DND-41 (cell line): ENCODE results near the gene EIF5A.

Experiments
- ATAC-seq: fragments of 200-7000 bp; cut with Tn5 transposase; 3 replicates; pipeline ENCODE4 v1.9.1; 2021; ENCODE audit warnings: low read depth; ENCODE audit not compliant: insufficient read depth
- DNase-seq: peaks from one replicate; pipeline ENCODE4 v3.0.0-alpha.2; 2020
- H2AFZ ChIP-seq: 2 replicates; pipeline ENCODE4 v1.6.0; 2012; ENCODE audit warnings: low read depth, low read length
- H3K27ac ChIP-seq: 2 replicates; pipeline ENCODE4 v1.5.1; 2012; ENCODE audit warnings: low read length, inconsistent platforms
- H3K27me3 ChIP-seq: fragments of 200-600 bp; sonication (generic); 2 replicates; pipeline ENCODE4 v1.6.0; 2012; ENCODE audit warnings: low read length, mild to moderate bottlenecking, inconsistent platforms; ENCODE audit not compliant: insufficient read depth, poor library complexity
- H3K36me3 ChIP-seq: 2 replicates; pipeline ENCODE4 v1.5.1; 2012; ENCODE audit warnings: low read length, inconsistent platforms; ENCODE audit not compliant: insufficient read depth
- H3K4me1 ChIP-seq: 2 replicates; pipeline ENCODE4 v1.5.1; 2012; ENCODE audit warnings: mild to moderate bottlenecking, low read length; ENCODE audit not compliant: insufficient read depth
- H3K4me2 ChIP-seq: 2 replicates; pipeline ENCODE4 v1.6.0; 2012; ENCODE audit warnings: mild to moderate bottlenecking, moderate library complexity, low read length, inconsistent platforms; ENCODE audit not compliant: insufficient read depth
- H3K4me3 ChIP-seq, 2 experiments: fragments of 200-600 bp in 1 of 2; shearing (Covaris generic) in 1 of 2; 2 replicates each; pipeline ENCODE4 v1.5.1; 2012 to 2016; ENCODE audit warnings: inconsistent platforms in 2 of 2, low read length in 2 of 2, mild to moderate bottlenecking in 2 of 2, low read depth in 1 of 2, moderate library complexity in 1 of 2
- H3K79me2 ChIP-seq: 2 replicates; pipeline ENCODE4 v1.6.0; 2012; ENCODE audit warnings: low read length, inconsistent platforms; ENCODE audit not compliant: insufficient read depth
- H3K9ac ChIP-seq: 2 replicates; pipeline ENCODE4 v1.6.0; 2012; ENCODE audit warnings: low read depth, mild to moderate bottlenecking, inconsistent platforms, low read length, moderate library complexity
- H3K9me3 ChIP-seq: 2 replicates; pipeline ENCODE4 v1.5.1; 2012; ENCODE audit warnings: low read length, moderate library complexity, mild to moderate bottlenecking, inconsistent platforms; ENCODE audit not compliant: insufficient read depth, severe bottlenecking
- H4K20me1 ChIP-seq: 2 replicates; pipeline ENCODE4 v1.6.0; 2012; ENCODE audit warnings: low read length; ENCODE audit not compliant: insufficient read depth
- EZH2 ChIP-seq: IDR thresholded peaks from 3 replicates; pipeline ENCODE4 v1.6.1; 2012; ENCODE audit warnings: borderline replicate concordance, low read depth, mild to moderate bottlenecking, moderate library complexity, low read length, inconsistent platforms; ENCODE audit not compliant: severe bottlenecking
- TF ChIP-seq, protein P1 (sequence below): IDR thresholded peaks from 2 replicates; pipeline ENCODE4 v1.5.1; 2012; ENCODE audit warnings: borderline replicate concordance, low read length, moderate library complexity, mild to moderate bottlenecking; ENCODE audit not compliant: poor library complexity, severe bottlenecking; ENCODE audit errors: extremely low read depth

The EIF5A gene

DNA sequence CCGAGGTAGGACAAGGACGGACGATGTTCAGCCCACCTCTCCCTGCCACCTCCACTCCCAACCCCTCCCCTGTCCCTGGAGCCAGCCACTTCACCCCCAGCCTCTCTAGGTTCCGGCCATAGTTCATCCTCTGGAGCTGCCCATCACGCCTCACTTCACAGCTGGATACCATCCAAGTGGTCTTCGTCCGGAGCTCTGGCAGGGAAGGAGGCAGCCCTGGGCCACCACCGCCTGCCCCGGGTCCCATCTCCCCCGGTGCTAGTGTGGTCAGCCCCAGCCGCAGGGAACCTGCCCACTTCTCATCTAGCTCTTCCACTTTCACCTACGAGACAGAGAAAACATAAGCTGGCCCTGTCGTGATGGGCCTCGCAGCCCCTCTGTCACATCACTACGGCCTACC is 14.0 kb downstream of the EIF5A start:
- Histone ChIP-seq H3K27ac (no peak overlapping the region), H3K4me3 (no peak overlapping the region), H2AFZ (no peak overlapping the region), H3K4me1 (peaks cover under 1% of the 10 kb centered on the region; the same call in 1 of the 2 replicates), H3K36me3 (peaks cover 87% of the 10 kb centered on the region), H3K9me3 (no peaks in the 10 kb centered on the region), H3K4me2 (no peak overlapping the region), H4K20me1 (no peaks in the 10 kb centered on the region; the same call in 1 of the 2 replicates), H3K27me3 (no peaks in the 10 kb centered on the region), H3K79me2 (no peaks in the 10 kb centered on the region), H3K9ac (no peak overlapping the region)
- no peak for DNase-seq
- TF ChIP-seq, protein P1, sequence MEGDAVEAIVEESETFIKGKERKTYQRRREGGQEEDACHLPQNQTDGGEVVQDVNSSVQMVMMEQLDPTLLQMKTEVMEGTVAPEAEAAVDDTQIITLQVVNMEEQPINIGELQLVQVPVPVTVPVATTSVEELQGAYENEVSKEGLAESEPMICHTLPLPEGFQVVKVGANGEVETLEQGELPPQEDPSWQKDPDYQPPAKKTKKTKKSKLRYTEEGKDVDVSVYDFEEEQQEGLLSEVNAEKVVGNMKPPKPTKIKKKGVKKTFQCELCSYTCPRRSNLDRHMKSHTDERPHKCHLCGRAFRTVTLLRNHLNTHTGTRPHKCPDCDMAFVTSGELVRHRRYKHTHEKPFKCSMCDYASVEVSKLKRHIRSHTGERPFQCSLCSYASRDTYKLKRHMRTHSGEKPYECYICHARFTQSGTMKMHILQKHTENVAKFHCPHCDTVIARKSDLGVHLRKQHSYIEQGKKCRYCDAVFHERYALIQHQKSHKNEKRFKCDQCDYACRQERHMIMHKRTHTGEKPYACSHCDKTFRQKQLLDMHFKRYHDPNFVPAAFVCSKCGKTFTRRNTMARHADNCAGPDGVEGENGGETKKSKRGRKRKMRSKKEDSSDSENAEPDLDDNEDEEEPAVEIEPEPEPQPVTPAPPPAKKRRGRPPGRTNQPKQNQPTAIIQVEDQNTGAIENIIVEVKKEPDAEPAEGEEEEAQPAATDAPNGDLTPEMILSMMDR, result no peak
- no peak for TF ChIP-seq EZH2
- ATAC-seq, result no peak

DNA sequence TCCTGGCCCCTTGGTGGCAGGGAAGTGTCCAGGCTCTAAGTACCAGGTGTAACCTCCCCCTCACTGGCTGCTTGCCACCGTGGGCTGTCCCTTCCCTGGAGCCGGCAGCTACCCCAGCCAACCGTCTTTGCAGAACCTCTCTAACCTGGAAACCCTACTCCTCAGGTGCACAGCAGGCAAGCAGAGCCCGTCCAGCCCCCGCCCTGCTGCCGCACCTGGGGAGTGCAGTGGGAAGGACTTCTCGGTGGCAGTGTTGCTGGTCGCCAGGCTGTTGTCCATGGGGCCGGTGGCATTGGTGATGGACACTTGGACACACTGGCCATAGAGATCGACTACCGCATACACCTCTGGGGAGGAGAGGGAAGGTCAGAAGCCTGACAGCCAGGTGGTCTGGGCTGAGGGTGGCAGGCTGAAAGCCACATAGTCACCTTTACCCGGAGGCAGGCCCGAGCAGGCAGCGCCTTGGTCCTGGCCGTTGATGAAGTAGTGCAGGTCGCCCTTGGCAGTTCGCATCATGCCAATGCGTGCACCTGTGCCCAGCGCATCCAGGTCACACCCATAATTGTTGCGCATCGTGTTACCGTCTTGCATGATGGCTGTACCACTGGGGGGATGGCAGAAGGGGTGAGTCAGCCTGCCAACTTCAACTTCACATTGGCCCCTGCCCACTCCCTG is 15.2 kb downstream of the EIF5A start:
- H4K20me1 ChIP-seq, result no peaks in the 10 kb centered on the region; the same call in 1 of the 2 replicates
- peaks cover 9% of the 10 kb centered on the region for H3K4me1 ChIP-seq
- H3K9ac ChIP-seq, result no peak overlapping the region
- DNase-seq (no peak), ATAC-seq (no peak)
- H2AFZ ChIP-seq, result no peak overlapping the region
- no peaks in the 10 kb centered on the region for H3K27me3 ChIP-seq
- no peak overlapping the region for H3K4me3 ChIP-seq
- TF ChIP-seq EZH2, result no peak
- TF ChIP-seq, protein P1, result no peak
- H3K27ac ChIP-seq, result no peak overlapping the region
- peaks cover 10% of the 10 kb centered on the region for H3K79me2 ChIP-seq
- H3K9me3 ChIP-seq, result no peaks in the 10 kb centered on the region
- H3K36me3 ChIP-seq, result peaks cover 90% of the 10 kb centered on the region
- no peak overlapping the region for H3K4me2 ChIP-seq

DNA sequence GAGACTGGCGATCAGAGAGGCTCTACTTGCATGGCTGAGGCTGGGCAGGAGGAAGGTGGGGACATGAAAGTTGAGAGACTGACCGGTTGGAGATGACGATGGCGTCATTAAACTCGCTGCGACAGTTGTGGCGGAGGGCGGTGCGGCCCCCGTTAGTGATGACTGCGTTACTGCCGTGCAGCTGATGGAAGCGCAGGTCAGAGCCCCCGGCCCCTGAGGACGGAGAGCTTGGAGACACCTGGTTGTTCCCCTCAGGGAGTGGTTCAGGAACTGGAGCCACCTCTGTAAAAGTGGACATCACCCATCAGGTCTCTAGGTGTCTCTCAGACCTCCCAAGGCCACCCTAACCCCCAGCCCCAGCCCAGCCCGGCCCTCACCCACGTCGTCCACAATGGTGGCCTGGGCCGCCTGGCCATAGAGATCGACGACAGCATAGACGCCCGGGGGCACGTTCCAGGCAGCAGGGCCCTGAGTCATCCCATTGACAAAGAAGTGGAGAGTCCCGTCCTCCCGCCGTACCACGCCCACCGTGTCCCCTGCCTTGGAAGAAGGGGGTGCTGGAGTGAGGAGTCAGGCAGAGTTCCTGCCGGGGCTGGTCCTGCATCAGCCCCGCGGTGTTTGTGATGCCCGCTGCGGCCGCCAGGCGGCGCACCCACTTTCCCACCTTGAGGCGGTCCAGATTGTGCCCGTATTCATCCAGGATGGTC is 16.5 kb downstream of the EIF5A start:
- H3K4me1 ChIP-seq, result peaks cover 20% of the 10 kb centered on the region
- peaks cover 22% of the 10 kb centered on the region for H3K79me2 ChIP-seq
- no peaks in the 10 kb centered on the region; the same call in 1 of the 2 replicates for H4K20me1 ChIP-seq
- no peak overlapping the region for H3K27ac ChIP-seq
- no peak overlapping the region for H2AFZ ChIP-seq
- H3K4me2 ChIP-seq, result no peak overlapping the region
- ATAC-seq, result peak; percentile 17; the same call in 1 of the 3 replicates
- H3K36me3 ChIP-seq, result peaks cover 79% of the 10 kb centered on the region
- H3K9me3 ChIP-seq, result no peaks in the 10 kb centered on the region
- peak; percentile 33 for DNase-seq
- no peaks in the 10 kb centered on the region for H3K27me3 ChIP-seq
- no peak overlapping the region for H3K9ac ChIP-seq
- H3K4me3 ChIP-seq, result no peak overlapping the region
- TF ChIP-seq, protein P1, result peak; percentile 67
- no peak for TF ChIP-seq EZH2
